Measurements from ENCODE around the gene CEP128. TPM values are rescaled to one million over a fixed set of nuclear protein-coding genes. Genes with fewer than 3 reads are reported as not detected.

Gene CEP128
- total RNA-seq, 1 donor from 2014 or later: 6.1 TPM

DNA sequence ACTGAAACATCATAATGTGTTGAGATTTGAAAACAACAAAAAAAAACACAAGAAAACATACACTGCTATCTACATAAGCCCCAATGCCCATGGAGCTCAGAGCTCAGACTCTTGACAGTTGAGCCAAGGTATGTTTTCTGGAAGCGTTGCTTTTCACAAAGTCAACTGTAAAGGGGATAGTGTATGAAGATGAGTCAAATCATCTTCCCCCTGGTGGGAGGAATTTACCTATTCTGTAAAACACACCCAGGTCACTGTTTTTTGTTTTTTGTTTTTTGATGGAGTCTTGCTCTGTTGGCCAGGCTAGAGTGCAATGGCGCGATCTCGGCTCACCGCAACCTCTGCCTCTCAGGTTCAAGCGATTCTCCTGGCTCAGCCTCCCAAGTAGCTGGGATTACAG lies 368.9 kb downstream of the CEP128 start:
- H3K36me3 ChIP-seq: no peaks in the 10 kb centered on the region
- no peaks in the 10 kb centered on the region for H3K9me3 ChIP-seq
- intact Hi-C loops (cut with DNase I): no loop called here
- no peaks in the 10 kb centered on the region for H3K27me3 ChIP-seq
- H3K27ac ChIP-seq: no peak overlapping the region
- no peaks in the 10 kb centered on the region for H3K4me1 ChIP-seq
- DNase-seq (no peak), ATAC-seq (no peak)
- TF ChIP-seq, protein P1, sequence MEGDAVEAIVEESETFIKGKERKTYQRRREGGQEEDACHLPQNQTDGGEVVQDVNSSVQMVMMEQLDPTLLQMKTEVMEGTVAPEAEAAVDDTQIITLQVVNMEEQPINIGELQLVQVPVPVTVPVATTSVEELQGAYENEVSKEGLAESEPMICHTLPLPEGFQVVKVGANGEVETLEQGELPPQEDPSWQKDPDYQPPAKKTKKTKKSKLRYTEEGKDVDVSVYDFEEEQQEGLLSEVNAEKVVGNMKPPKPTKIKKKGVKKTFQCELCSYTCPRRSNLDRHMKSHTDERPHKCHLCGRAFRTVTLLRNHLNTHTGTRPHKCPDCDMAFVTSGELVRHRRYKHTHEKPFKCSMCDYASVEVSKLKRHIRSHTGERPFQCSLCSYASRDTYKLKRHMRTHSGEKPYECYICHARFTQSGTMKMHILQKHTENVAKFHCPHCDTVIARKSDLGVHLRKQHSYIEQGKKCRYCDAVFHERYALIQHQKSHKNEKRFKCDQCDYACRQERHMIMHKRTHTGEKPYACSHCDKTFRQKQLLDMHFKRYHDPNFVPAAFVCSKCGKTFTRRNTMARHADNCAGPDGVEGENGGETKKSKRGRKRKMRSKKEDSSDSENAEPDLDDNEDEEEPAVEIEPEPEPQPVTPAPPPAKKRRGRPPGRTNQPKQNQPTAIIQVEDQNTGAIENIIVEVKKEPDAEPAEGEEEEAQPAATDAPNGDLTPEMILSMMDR (IDR thresholded peaks at IDR 0.05): no peak
- H3K4me3 ChIP-seq: no peak overlapping the region

DNA sequence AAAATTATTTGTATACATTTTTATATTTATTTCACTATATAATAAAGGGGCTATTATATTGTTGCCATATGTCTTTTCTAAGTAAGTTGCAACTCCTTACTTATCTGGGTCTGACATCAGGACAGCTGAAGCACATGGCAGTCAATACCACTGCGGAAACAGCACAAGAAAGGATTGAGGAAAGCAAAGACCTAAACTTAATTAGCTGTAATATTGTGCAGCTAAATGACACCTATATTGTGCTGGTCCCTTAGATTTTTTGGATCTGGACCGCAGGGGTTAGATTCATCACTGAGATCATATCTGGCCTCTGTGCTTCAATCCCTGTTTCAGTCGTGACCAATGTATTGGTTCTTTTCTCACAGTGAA lies 370.6 kb downstream of the CEP128 start:
- intact Hi-C loops (cut with DNase I): no loop called here
- Histone ChIP-seq H3K27me3 (no peaks in the 10 kb centered on the region), H3K4me1 (no peaks in the 10 kb centered on the region), H3K27ac (no peak overlapping the region), H3K36me3 (no peaks in the 10 kb centered on the region), H3K4me3 (no peak overlapping the region), H3K9me3 (no peaks in the 10 kb centered on the region)
- ATAC-seq (no peak), DNase-seq (no peak)
- TF ChIP-seq, protein P1 (IDR thresholded peaks at IDR 0.05): no peak

DNA sequence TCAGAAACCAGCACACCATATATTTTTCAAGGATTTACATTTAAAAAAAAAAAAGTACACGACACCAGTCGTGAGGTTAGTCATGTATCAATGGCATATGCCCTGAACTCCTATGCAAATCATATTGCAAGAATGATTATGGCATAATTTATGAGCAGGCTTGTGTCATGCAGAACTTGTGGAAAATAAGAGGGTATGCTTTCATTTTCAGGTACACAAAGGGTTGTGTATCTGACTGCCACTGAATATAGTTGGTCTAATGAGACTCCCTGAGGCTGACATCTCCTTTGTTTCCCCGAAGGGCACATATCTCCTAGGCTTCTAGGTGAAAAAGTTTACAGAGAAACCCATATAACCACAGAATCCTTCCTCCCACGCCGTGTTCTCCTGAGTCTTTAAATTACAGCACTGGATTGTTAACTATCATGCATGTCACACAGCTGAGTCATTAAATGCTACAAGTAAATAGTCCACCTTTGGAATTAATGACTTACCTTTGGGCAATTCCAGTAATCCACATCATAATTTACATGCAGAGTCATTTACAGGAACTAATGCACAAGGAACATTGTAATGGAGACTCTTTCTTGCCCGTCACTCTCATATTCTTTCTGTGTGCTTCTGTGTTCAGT lies 373.5 kb downstream of the CEP128 start:
- intact Hi-C loops (cut with DNase I): no loop called here
- no peaks in the 10 kb centered on the region for H3K36me3 ChIP-seq
- TF ChIP-seq, protein P1 (IDR thresholded peaks at IDR 0.05): no peak
- no peaks in the 10 kb centered on the region for H3K4me1 ChIP-seq
- no peaks in the 10 kb centered on the region for H3K9me3 ChIP-seq
- no peak for DNase-seq
- H3K4me3 ChIP-seq: no peak overlapping the region
- no peak for ATAC-seq
- H3K27ac ChIP-seq: no peak overlapping the region
- no peaks in the 10 kb centered on the region for H3K27me3 ChIP-seq

DNA sequence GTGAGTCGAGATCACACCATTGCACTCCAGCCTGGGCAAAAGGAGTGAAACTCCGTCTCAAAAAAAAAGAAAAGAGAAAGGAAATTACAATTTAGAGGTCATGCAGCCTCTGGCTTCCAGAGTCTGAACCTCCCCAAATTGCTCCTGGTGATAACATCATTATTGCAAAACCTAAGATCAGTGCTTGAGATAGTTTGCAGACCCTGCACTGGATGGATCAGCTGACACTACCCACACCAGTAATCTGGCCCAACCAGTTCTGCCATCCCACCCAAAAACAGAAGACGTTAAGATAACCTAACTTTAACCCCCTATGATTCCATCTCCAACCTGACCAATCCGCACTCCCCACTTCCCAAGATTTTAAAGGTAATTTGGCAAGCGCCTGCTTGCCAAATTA lies 376.5 kb downstream of the CEP128 start:
- ATAC-seq: no peak

DNA sequence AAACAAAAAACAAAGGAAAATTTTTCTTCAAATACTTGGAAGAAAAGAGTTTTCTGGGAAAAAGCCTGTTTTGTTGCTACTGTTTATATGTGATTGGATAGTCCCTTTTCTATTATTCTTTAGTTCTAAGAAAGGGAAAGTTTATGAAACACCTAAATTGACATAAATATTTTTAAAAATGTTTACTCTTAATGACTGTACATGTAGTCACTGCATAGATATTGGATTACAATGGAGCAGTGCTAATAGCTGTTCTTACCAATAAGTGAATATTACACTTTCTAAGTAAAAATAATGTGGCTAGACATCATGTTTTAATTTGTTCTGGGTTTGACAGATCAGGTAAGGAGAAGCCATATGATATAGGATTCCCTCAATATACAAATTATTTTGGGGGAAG lies 377.5 kb downstream of the CEP128 start:
- H3K27me3 ChIP-seq: no peaks in the 10 kb centered on the region
- TF ChIP-seq, protein P1 (IDR thresholded peaks at IDR 0.05): no peak
- DNase-seq (no peak), ATAC-seq (no peak)
- no peak overlapping the region for H3K4me3 ChIP-seq
- no peaks in the 10 kb centered on the region for H3K36me3 ChIP-seq
- H3K9me3 ChIP-seq: no peaks in the 10 kb centered on the region
- no peak overlapping the region for H3K27ac ChIP-seq
- H3K4me1 ChIP-seq: no peaks in the 10 kb centered on the region
- intact Hi-C loops (cut with DNase I): no loop called here

More for the DNA sequence above, 376.5 kb downstream of the CEP128 start:
- no peaks in the 10 kb centered on the region for H3K36me3 ChIP-seq
- H3K9me3 ChIP-seq: no peaks in the 10 kb centered on the region
- no peak overlapping the region for H3K4me3 ChIP-seq
- intact Hi-C loops (cut with DNase I): no loop called here
- TF ChIP-seq, protein P1 (IDR thresholded peaks at IDR 0.05): no peak
- no peak for DNase-seq
- H3K27me3 ChIP-seq: no peaks in the 10 kb centered on the region
- H3K4me1 ChIP-seq: no peaks in the 10 kb centered on the region
- H3K27ac ChIP-seq: no peak overlapping the region

All from upper lobe of right lung (tissue), 1 donor.